ENCODE measurements around the gene FRG2B. TPM values are rescaled to one million over a fixed set of nuclear protein-coding genes. Genes with fewer than 3 reads are reported as not detected.

The FRG2B gene
- total RNA-seq (2022; extraction: Qiagen RNA extraction): 0.10 to 0.24 TPM (median 0.14 TPM) in 5 replicates

GRCh38 chr10:133626695-133627094, at the start of gene FRG2B:
Gene FRG2B (minus strand): TSS chr10:133626795. CDS start chr10:133626742, 53 bp downstream.

Other genes with a start within 250 kb of the FRG2B start
- gene PAOX, start 247.5 kb downstream of the FRG2B start, total RNA-seq (2022; extraction: Qiagen RNA extraction): 1.4 to 2.5 TPM (median 2.0 TPM) in 5 replicates
- 37.9 to 48.9 TPM (median 47.8 TPM) in 5 replicates for gene MTG1, start 232.6 kb downstream of the FRG2B start, total RNA-seq (2022; extraction: Qiagen RNA extraction)
- 0.30 to 0.41 TPM (median 0.33 TPM) in 5 replicates for gene SPRN, start 202.2 kb downstream of the FRG2B start, total RNA-seq (2022; extraction: Qiagen RNA extraction)
- gene SCART1, start 172.8 kb downstream of the FRG2B start, total RNA-seq (2022; extraction: Qiagen RNA extraction): 0.14 to 0.33 TPM (median 0.29 TPM) in 5 replicates
- 0.11 to 0.18 TPM (median 0.17 TPM) in 5 replicates for gene CYP2E1, start 99.4 kb downstream of the FRG2B start, total RNA-seq (2022; extraction: Qiagen RNA extraction)
- not detected in 5 replicates for gene SYCE1, start 61.2 kb downstream of the FRG2B start, total RNA-seq (2022; extraction: Qiagen RNA extraction)